ENCODE measurements around the gene PLXNC1.

Gene PLXNC1

GRCh38 chr12:94228488-94228907 lies 80.1 kb downstream of the PLXNC1 start:
- Histone ChIP-seq H3K27ac (ENCODE audit: extremely low read depth, low read depth, low read length) (no peak overlapping the region), H3K9me3 (ENCODE audit: control insufficient read depth, insufficient read depth, low read depth, low read length) (no peaks in the 10 kb centered on the region), H3K4me1 (ENCODE audit: control insufficient read depth, insufficient read depth, low read length) (no peaks in the 10 kb centered on the region), H3K36me3 (ENCODE audit: control insufficient read depth in 2 of 2, insufficient read depth in 1 of 2, low read length in 2 of 2) (no peaks in the 10 kb centered on the region), H3K4me3 (ENCODE audit: low read depth, low read length) (no peak overlapping the region)
- no peak for TF ChIP-seq ZNF488 (tag by site-specific recombination; IDR thresholded peaks at IDR 0.05)
- CTCF ChIA-PET: no interaction called here
- POLR2A ChIA-PET: no interaction called here

- Histone ChIP-seq H3K36me3 (ENCODE audit: control insufficient read depth in 2 of 2, insufficient read depth in 1 of 2, low read length in 2 of 2) (no peaks in the 10 kb centered on the region), H3K4me3 (ENCODE audit: low read depth, low read length) (no peak overlapping the region), H3K4me1 (ENCODE audit: control insufficient read depth, insufficient read depth, low read length) (no peaks in the 10 kb centered on the region), H3K27ac (ENCODE audit: extremely low read depth, low read depth, low read length) (no peak overlapping the region), H3K9me3 (ENCODE audit: control insufficient read depth, insufficient read depth, low read depth, low read length) (no peaks in the 10 kb centered on the region)
- ChIA-PET POLR2A (no interaction called here), CTCF (no interaction called here)
- no peak for TF ChIP-seq ZNF18 (tag by site-specific recombination; IDR thresholded peaks at IDR 0.05)
- TF ChIP-seq ZBTB10 (tag by site-specific recombination; IDR thresholded peaks at IDR 0.05): no peak
- TF ChIP-seq ZNF146 (tag by site-specific recombination; IDR thresholded peaks at IDR 0.05): no peak
- TF ChIP-seq ZNF624 (tag by site-specific recombination; IDR thresholded peaks at IDR 0.05): no peak
- no peak for TF ChIP-seq ZNF596 (tag by site-specific recombination; IDR thresholded peaks at IDR 0.05)
- no peak for TF ChIP-seq ZFHX2 (tag by site-specific recombination; conservative IDR thresholded peaks at IDR 0.05)
- no peak for TF ChIP-seq ZNF354C (tag by site-specific recombination; IDR thresholded peaks at IDR 0.05; ENCODE audit: borderline replicate concordance, low read depth)
- TF ChIP-seq ZNF626 (tag by site-specific recombination; IDR thresholded peaks at IDR 0.05): no peak
- TF ChIP-seq KLF1 (tag by site-specific recombination; IDR thresholded peaks at IDR 0.05): no peak
- no peak for TF ChIP-seq ZFP41 (tag by site-specific recombination; IDR thresholded peaks at IDR 0.05; ENCODE audit: borderline replicate concordance)
Measured at GRCh38 chr12:94229902-94230301, 81.5 kb downstream of the PLXNC1 start.

GRCh38 chr12:94230357-94230905 lies 82.1 kb downstream of the PLXNC1 start:
- POLR2A ChIA-PET: no interaction called here
- Histone ChIP-seq H3K36me3 (ENCODE audit: control insufficient read depth in 2 of 2, insufficient read depth in 1 of 2, low read length in 2 of 2) (no peaks in the 10 kb centered on the region), H3K27ac (ENCODE audit: extremely low read depth, low read depth, low read length) (no peak overlapping the region), H3K4me1 (ENCODE audit: control insufficient read depth, insufficient read depth, low read length) (no peaks in the 10 kb centered on the region; the same call in 1 of the 2 replicates), H3K4me3 (ENCODE audit: low read depth, low read length) (no peak overlapping the region), H3K9me3 (ENCODE audit: control insufficient read depth, insufficient read depth, low read depth, low read length) (no peaks in the 10 kb centered on the region)
- TF ChIP-seq ZNF48 (tag by site-specific recombination; IDR thresholded peaks at IDR 0.05) (no peak), ZBTB48 (tag by site-specific recombination; IDR thresholded peaks at IDR 0.05) (no peak), MZF1 (tag by site-specific recombination; IDR thresholded peaks at IDR 0.05; ENCODE audit: borderline replicate concordance) (no peak), HOXD13 (CRISPR knock-in tag; IDR thresholded peaks at IDR 0.05; ENCODE audit: borderline replicate concordance) (no peak), REST (tag by site-specific recombination; IDR thresholded peaks at IDR 0.05) (no peak)
- CTCF ChIA-PET: no interaction called here

All from HEK293 (cell line).